ENCODE results near the gene IRF5.

IRF5 gene

DNA sequence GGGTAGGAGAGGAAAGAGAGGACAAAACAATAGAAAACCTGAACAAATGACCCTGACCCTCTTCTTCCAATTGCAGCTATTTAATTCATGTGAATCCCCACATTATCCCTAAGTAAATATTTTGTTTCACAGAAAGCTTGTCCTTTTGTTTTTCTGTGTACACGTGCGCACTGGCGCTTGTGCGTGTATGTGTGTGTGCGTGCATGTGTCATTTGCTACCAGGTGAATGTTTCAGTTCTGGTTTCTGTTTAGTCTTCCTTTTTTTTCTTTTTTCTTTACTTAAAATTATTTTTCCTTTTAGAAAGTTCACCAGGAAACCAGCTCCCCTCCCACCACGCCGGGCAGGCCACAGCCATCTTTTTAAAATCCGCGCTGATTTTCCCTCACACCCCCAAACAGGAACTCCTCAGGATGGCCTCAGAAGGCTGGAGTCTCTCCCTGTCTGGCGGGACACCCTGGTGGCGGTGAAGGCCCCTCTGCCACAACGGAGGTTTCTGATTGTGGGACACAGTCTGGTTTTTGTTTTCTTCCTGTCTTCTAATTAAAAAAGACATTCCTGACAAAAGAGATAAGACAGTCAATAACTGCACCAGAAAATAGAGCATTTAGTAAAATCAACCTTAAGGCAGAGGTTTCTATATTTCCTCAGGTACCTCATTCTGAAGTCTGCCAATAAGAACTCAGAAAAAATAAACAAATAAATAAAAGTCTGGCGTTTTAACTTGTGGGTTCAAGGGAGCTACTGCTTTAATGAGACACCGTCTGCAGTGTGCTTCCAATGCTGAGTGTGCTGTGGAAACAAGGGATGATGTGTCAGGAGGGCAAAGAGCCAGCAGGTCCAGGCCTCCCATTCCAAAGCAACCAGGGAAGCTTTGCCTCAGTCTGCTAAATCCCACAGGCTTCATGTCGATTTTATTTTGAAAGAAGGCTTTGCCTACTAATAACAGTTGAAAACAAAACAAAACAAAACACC lies 17.4 kb downstream of the IRF5 start:
- no peak overlapping the region for H4K12ac ChIP-seq (ENCODE audit: low read depth, low read length)
- WGBS (ENCODE audit: extremely low coverage, insufficient coverage, insufficient read length) = no CpG with 5 or more reads among the region's 15 CpGs
- H2BK5ac ChIP-seq (ENCODE audit: low read depth, low read length, poor library complexity) = no peak overlapping the region

GRCh38 chr7:128955981-128956380 lies 18.3 kb downstream of the IRF5 start:
- H3K14ac ChIP-seq (ENCODE audit: low read length) = no peak overlapping the region
- no peak overlapping the region for H2BK120ac ChIP-seq (ENCODE audit: insufficient read depth, low read length, poor library complexity)
- H3K23ac ChIP-seq (ENCODE audit: low read length) = no peak overlapping the region
- no peak for DNase-seq
- no peak overlapping the region for H2AK5ac ChIP-seq (ENCODE audit: low read length)
- H3K9me3 ChIP-seq (ENCODE audit: insufficient read depth, low read depth, low read length) = no peaks in the 10 kb centered on the region
- no peak overlapping the region for H3K9ac ChIP-seq (ENCODE audit: low read length)
- no peak overlapping the region for H2BK5ac ChIP-seq (ENCODE audit: low read depth, low read length, poor library complexity)
- H2AFZ ChIP-seq (ENCODE audit: insufficient read depth, low read length, poor library complexity) = no peak overlapping the region
- no peak overlapping the region for H3K4me3 ChIP-seq (ENCODE audit: low read depth, low read length)
- H3K4me1 ChIP-seq (ENCODE audit: control insufficient read depth in 1 of 2, insufficient read depth in 2 of 2, low read length in 2 of 2) = no peaks in the 10 kb centered on the region
- no peak overlapping the region for H4K91ac ChIP-seq (ENCODE audit: low read depth, low read length)
- no peak overlapping the region for H3K18ac ChIP-seq (ENCODE audit: low read length)
- H3K27me3 ChIP-seq (ENCODE audit: insufficient read depth, low read length) = no peaks in the 10 kb centered on the region
- no peaks in the 10 kb centered on the region for H3K79me2 ChIP-seq (ENCODE audit: control insufficient read depth, insufficient read depth, low read length, poor library complexity)
- no peak overlapping the region for H3K27ac ChIP-seq (ENCODE audit: low read depth, low read length)
- H3K4me2 ChIP-seq (ENCODE audit: low read length) = no peak overlapping the region
- no peak overlapping the region for H3K4ac ChIP-seq (ENCODE audit: low read depth, low read length)
- H3K36me3 ChIP-seq (ENCODE audit: control insufficient read depth in 1 of 2, insufficient read depth in 2 of 2, low read length in 2 of 2) = peaks cover 18 to 36% of the 10 kb centered on the region in 2 experiments
- no peak overlapping the region for H2BK12ac ChIP-seq (ENCODE audit: low read length)
- H4K12ac ChIP-seq (ENCODE audit: low read depth, low read length) = no peak overlapping the region
- no peaks in the 10 kb centered on the region for H3K79me1 ChIP-seq (ENCODE audit: low read length)
- no peak overlapping the region for H4K8ac ChIP-seq (ENCODE audit: low read depth, low read length)

More for the DNA sequence above, 17.4 kb downstream of the IRF5 start:
- H3K27me3 ChIP-seq (ENCODE audit: insufficient read depth, low read length) = no peaks in the 10 kb centered on the region
- no peak overlapping the region for H3K4me2 ChIP-seq (ENCODE audit: low read length)
- H3K27ac ChIP-seq (ENCODE audit: low read depth, low read length) = no peak overlapping the region
- peak overlapping the region; percentile 79 for H3K9ac ChIP-seq (ENCODE audit: low read length)
- peaks cover 18 to 35% of the 10 kb centered on the region in 2 experiments for H3K36me3 ChIP-seq (ENCODE audit: control insufficient read depth in 1 of 2, insufficient read depth in 2 of 2, low read length in 2 of 2)
- no peak overlapping the region for H3K4ac ChIP-seq (ENCODE audit: low read depth, low read length)
- H3K18ac ChIP-seq (ENCODE audit: low read length) = no peak overlapping the region
- H3K4me3 ChIP-seq (ENCODE audit: low read depth, low read length) = no peak overlapping the region
- no peak overlapping the region for H2AK5ac ChIP-seq (ENCODE audit: low read length)
- no peaks in the 10 kb centered on the region for H3K79me1 ChIP-seq (ENCODE audit: low read length)
- no peak overlapping the region for H2BK120ac ChIP-seq (ENCODE audit: insufficient read depth, low read length, poor library complexity)
- H4K8ac ChIP-seq (ENCODE audit: low read depth, low read length) = no peak overlapping the region
- H3K4me1 ChIP-seq (ENCODE audit: control insufficient read depth in 1 of 2, insufficient read depth in 2 of 2, low read length in 2 of 2) = no peaks in the 10 kb centered on the region
- no peak overlapping the region for H3K14ac ChIP-seq (ENCODE audit: low read length)
- no peak overlapping the region for H2BK12ac ChIP-seq (ENCODE audit: low read length)
- no peaks in the 10 kb centered on the region for H3K9me3 ChIP-seq (ENCODE audit: insufficient read depth, low read depth, low read length)
- no peaks in the 10 kb centered on the region for H3K79me2 ChIP-seq (ENCODE audit: control insufficient read depth, insufficient read depth, low read length, poor library complexity)
- H4K91ac ChIP-seq (ENCODE audit: low read depth, low read length) = no peak overlapping the region
- DNase-seq = no peak
- H2AFZ ChIP-seq (ENCODE audit: insufficient read depth, low read length, poor library complexity) = no peak overlapping the region
- no peak overlapping the region for H3K23ac ChIP-seq (ENCODE audit: low read length)

DNA sequence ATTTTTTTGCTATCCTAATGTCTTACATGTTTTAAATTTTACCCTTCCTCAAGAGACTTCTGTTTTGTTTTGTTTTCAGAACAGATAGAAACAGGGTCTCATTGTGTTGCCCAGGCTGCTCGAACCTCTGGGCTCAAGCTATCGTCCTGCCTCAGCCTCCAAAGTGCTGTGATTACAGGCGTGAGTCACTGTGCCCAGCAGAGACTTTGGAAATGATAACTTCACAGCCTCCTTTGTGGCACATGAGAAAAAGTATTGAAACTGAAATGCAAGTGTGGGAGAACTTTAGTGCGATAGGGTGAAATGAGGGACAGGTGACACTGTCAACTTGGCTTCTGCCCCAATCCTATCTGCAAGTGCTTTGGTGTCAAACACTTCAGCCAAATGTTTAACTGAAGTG lies 21.6 kb downstream of the IRF5 start:
- Histone ChIP-seq H4K12ac (ENCODE audit: low read depth, low read length) (no peak overlapping the region), H3K23ac (ENCODE audit: low read length) (no peak overlapping the region), H3K4me1 (ENCODE audit: control insufficient read depth in 1 of 2, insufficient read depth in 2 of 2, low read length in 2 of 2) (no peaks in the 10 kb centered on the region), H3K14ac (ENCODE audit: low read length) (no peak overlapping the region), H3K27ac (ENCODE audit: low read depth, low read length) (no peak overlapping the region), H3K27me3 (ENCODE audit: insufficient read depth, low read length) (no peaks in the 10 kb centered on the region), H3K9ac (ENCODE audit: low read length) (no peak overlapping the region), H2BK120ac (ENCODE audit: insufficient read depth, low read length, poor library complexity) (no peak overlapping the region), H3K4ac (ENCODE audit: low read depth, low read length) (no peak overlapping the region), H4K8ac (ENCODE audit: low read depth, low read length) (no peak overlapping the region), H2BK5ac (ENCODE audit: low read depth, low read length, poor library complexity) (no peak overlapping the region), H3K79me2 (ENCODE audit: control insufficient read depth, insufficient read depth, low read length, poor library complexity) (no peaks in the 10 kb centered on the region), H3K4me3 (ENCODE audit: low read depth, low read length) (no peak overlapping the region), H3K79me1 (ENCODE audit: low read length) (no peaks in the 10 kb centered on the region), H2AFZ (ENCODE audit: insufficient read depth, low read length, poor library complexity) (no peak overlapping the region), H2BK12ac (ENCODE audit: low read length) (no peak overlapping the region), H2AK5ac (ENCODE audit: low read length) (no peak overlapping the region), H3K9me3 (ENCODE audit: insufficient read depth, low read depth, low read length) (no peaks in the 10 kb centered on the region), H3K4me2 (ENCODE audit: low read length) (no peak overlapping the region), H3K18ac (ENCODE audit: low read length) (no peak overlapping the region), H3K36me3 (ENCODE audit: control insufficient read depth in 1 of 2, insufficient read depth in 2 of 2, low read length in 2 of 2) (peaks cover 16 to 30% of the 10 kb centered on the region in 2 experiments), H4K91ac (ENCODE audit: low read depth, low read length) (no peak overlapping the region)
- DNase-seq = no peak
- WGBS (ENCODE audit: extremely low coverage, insufficient coverage, insufficient read length) = no CpG with 5 or more reads among the region's 4 CpGs

GRCh38 chr7:128961030-128961659 lies 23.4 kb downstream of the IRF5 start:
- no peak overlapping the region for H3K18ac ChIP-seq (ENCODE audit: low read length)
- H3K9me3 ChIP-seq (ENCODE audit: insufficient read depth, low read depth, low read length) = no peaks in the 10 kb centered on the region
- no peak overlapping the region for H3K4me3 ChIP-seq (ENCODE audit: low read depth, low read length)
- H2BK12ac ChIP-seq (ENCODE audit: low read length) = no peak overlapping the region
- H3K23ac ChIP-seq (ENCODE audit: low read length) = no peak overlapping the region
- no peak overlapping the region for H3K9ac ChIP-seq (ENCODE audit: low read length)
- no peak overlapping the region for H3K14ac ChIP-seq (ENCODE audit: low read length)
- no peak overlapping the region for H2AK5ac ChIP-seq (ENCODE audit: low read length)
- H3K79me1 ChIP-seq (ENCODE audit: low read length) = no peaks in the 10 kb centered on the region
- no peak overlapping the region for H4K12ac ChIP-seq (ENCODE audit: low read depth, low read length)
- DNase-seq = peak; percentile 57 to 87
- H3K27me3 ChIP-seq (ENCODE audit: insufficient read depth, low read length) = no peaks in the 10 kb centered on the region
- H2BK5ac ChIP-seq (ENCODE audit: low read depth, low read length, poor library complexity) = no peak overlapping the region
- no peak overlapping the region for H4K8ac ChIP-seq (ENCODE audit: low read depth, low read length)
- WGBS (ENCODE audit: extremely low coverage, insufficient coverage, insufficient read length) = no CpG with 5 or more reads among the region's 8 CpGs
- H3K27ac ChIP-seq (ENCODE audit: low read depth, low read length) = no peak overlapping the region
- H3K79me2 ChIP-seq (ENCODE audit: control insufficient read depth, insufficient read depth, low read length, poor library complexity) = no peaks in the 10 kb centered on the region
- no peak overlapping the region for H4K91ac ChIP-seq (ENCODE audit: low read depth, low read length)
- peaks cover 10 to 17% of the 10 kb centered on the region in 2 experiments for H3K36me3 ChIP-seq (ENCODE audit: control insufficient read depth in 1 of 2, insufficient read depth in 2 of 2, low read length in 2 of 2)
- no peak overlapping the region for H3K4ac ChIP-seq (ENCODE audit: low read depth, low read length)
- H2BK120ac ChIP-seq (ENCODE audit: insufficient read depth, low read length, poor library complexity) = no peak overlapping the region
- no peak overlapping the region for H3K4me2 ChIP-seq (ENCODE audit: low read length)
- H2AFZ ChIP-seq (ENCODE audit: insufficient read depth, low read length, poor library complexity) = no peak overlapping the region
- H3K4me1 ChIP-seq (ENCODE audit: control insufficient read depth in 1 of 2, insufficient read depth in 2 of 2, low read length in 2 of 2) = no peaks in the 10 kb centered on the region
